ENCODE results near the gene AQP11. TPM values are rescaled to one million over a fixed set of nuclear protein-coding genes. Genes with fewer than 3 reads are reported as not detected.

AQP11 gene
- total and polyA plus RNA-seq, 10 donors, result 0.11 to 0.74 (median 0.31) TPM

DNA sequence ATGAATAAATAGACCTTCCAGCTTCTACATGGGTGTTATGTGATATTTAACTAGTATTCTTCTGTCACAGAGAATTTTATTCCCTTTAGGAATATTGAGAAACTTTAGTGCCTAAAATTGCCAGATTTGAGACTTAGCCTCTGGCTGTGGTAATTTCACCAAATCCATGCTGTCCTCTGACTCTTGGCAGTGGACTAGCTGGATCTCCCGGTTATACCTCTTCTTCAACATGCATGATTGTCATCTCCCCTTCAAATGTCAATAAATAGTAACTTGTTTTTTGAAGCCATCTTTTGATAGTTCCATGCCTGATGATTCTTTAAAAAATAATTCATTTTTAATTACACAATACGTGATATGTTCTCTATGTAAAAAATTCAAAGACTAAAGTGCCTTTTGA lies 8.4 kb downstream of the AQP11 start:
- WGBS, 5 donors, result 95 to 100% (median 97%) methylated on average over 2 of the region's 2 CpGs
- no peaks in the 10 kb centered on the region for H3K9me3 ChIP-seq
- intact Hi-C loops (cut with DNase I; ENCODE audit: low total_unique reads), result no loop called here
- no peaks in the 10 kb centered on the region for H3K4me1 ChIP-seq
- H3K36me3 ChIP-seq, result no peaks in the 10 kb centered on the region
- H3K27me3 ChIP-seq (replicated peaks in 1 of 7), result no peaks in the 10 kb centered on the region
- H3K4me3 ChIP-seq, result no peak overlapping the region
- H3K27ac ChIP-seq, result no peak overlapping the region
- no peak for DNase-seq
- TF ChIP-seq POLR2A (IDR thresholded peaks at IDR 0.05), result no peak
- TF ChIP-seq, protein P1, sequence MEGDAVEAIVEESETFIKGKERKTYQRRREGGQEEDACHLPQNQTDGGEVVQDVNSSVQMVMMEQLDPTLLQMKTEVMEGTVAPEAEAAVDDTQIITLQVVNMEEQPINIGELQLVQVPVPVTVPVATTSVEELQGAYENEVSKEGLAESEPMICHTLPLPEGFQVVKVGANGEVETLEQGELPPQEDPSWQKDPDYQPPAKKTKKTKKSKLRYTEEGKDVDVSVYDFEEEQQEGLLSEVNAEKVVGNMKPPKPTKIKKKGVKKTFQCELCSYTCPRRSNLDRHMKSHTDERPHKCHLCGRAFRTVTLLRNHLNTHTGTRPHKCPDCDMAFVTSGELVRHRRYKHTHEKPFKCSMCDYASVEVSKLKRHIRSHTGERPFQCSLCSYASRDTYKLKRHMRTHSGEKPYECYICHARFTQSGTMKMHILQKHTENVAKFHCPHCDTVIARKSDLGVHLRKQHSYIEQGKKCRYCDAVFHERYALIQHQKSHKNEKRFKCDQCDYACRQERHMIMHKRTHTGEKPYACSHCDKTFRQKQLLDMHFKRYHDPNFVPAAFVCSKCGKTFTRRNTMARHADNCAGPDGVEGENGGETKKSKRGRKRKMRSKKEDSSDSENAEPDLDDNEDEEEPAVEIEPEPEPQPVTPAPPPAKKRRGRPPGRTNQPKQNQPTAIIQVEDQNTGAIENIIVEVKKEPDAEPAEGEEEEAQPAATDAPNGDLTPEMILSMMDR (IDR thresholded peaks at IDR 0.05 in 8 of 11, conservative IDR thresholded peaks at IDR 0.05 in 3 of 11), result no peak
- TF ChIP-seq POLR2AphosphoS5 (IDR thresholded peaks at IDR 0.05), result no peak

DNA sequence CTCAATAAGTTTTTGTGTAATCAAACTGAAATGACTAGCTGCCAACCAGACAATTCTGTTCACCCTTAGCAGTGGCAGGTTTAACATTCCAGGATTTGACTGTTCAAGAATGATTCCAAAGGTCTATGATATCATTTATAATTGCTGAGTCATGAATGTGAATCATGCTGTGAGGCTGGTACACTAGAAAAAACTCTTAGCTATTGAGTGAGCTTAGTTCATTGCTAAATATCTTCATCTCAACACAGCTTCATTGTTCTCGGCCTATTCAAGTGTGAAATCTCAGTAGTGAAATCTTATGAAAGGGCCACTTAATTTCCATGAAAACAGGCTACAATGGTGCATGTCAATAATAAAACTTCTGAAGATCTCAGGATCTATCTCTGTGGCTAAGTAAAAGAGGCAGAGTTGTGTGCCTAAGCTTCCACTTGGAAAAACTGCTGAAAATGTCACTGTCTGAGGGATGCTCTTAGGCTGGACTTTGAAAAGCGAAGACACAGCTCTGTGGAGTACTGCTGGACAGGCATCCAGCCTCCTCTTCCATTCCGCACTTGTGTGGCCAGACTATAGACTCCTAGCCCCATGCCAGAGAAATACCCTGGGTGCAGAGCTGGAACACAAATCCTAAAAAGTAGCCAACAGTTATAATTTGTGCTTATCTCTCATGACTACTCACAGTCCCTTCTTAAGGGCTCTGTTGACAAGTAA lies 12.8 kb downstream of the AQP11 start:
- Histone ChIP-seq H3K4me3 (no peak overlapping the region), H3K36me3 (peaks cover 0 to 26% (median 0%) of the 10 kb centered on the region in 6 donors), H3K4me1 (no peaks in the 10 kb centered on the region), H3K27ac (no peak overlapping the region), H3K9me3 (no peaks in the 10 kb centered on the region), H3K27me3 (replicated peaks in 1 of 7) (no peaks in the 10 kb centered on the region)
- TF ChIP-seq POLR2A (IDR thresholded peaks at IDR 0.05) (no peak), POLR2AphosphoS5 (IDR thresholded peaks at IDR 0.05) (no peak)
- TF ChIP-seq, protein P1 (IDR thresholded peaks at IDR 0.05 in 8 of 11, conservative IDR thresholded peaks at IDR 0.05 in 3 of 11), result no peak
- no peak for DNase-seq
- WGBS, 5 donors, result 93 to 99% (median 98%) methylated on average over 3 of the region's 3 CpGs
- intact Hi-C loops (cut with DNase I; ENCODE audit: low total_unique reads), result no loop called here

GRCh38 chr11:77604281-77604680 lies 14.5 kb downstream of the AQP11 start:
- Histone ChIP-seq H3K4me3 (no peak overlapping the region), H3K27ac (no peak overlapping the region), H3K9me3 (no peaks in the 10 kb centered on the region), H3K4me1 (no peaks in the 10 kb centered on the region), H3K27me3 (replicated peaks in 1 of 7) (no peaks in the 10 kb centered on the region), H3K36me3 (peaks cover 0 to 43% (median 3%) of the 10 kb centered on the region in 6 donors)
- DNase-seq, result no peak
- WGBS, 5 donors, result 95 to 99% (median 98%) methylated on average over 2 of the region's 2 CpGs
- TF ChIP-seq POLR2A (IDR thresholded peaks at IDR 0.05) (no peak), POLR2AphosphoS5 (IDR thresholded peaks at IDR 0.05) (no peak)
- TF ChIP-seq, protein P1 (IDR thresholded peaks at IDR 0.05 in 8 of 11, conservative IDR thresholded peaks at IDR 0.05 in 3 of 11), result no peak
- intact Hi-C loops (cut with DNase I; ENCODE audit: low total_unique reads), result no loop called here

DNA sequence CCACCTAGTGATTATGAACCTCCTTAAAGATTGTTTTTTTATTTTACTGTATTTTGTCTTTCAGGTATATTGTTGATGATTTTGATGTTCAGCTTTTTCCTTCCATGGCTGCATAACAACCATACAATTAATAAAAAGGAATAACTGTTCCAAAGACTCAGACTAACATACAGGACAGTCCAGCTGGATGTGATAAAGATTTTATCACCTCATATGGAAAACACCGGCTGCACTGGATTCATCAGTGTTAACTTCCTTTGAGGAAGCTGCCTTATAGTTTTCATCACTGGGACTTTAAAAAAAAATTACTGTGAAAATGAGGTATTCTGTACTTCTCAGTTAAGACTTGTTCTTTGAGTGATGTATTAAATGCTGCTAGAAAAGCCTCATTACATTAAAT lies 19.5 kb downstream of the AQP11 start:
- H3K9me3 ChIP-seq, result no peaks in the 10 kb centered on the region
- no peaks in the 10 kb centered on the region for H3K27me3 ChIP-seq (replicated peaks in 1 of 7)
- H3K4me1 ChIP-seq, result no peaks in the 10 kb centered on the region
- no peak overlapping the region for H3K4me3 ChIP-seq
- intact Hi-C loops (cut with DNase I; ENCODE audit: low total_unique reads), result no loop called here
- H3K27ac ChIP-seq, result no peak overlapping the region
- H3K36me3 ChIP-seq, result peaks cover 0 to 91% (median 11%) of the 10 kb centered on the region in 6 donors
- WGBS, 5 donors, result 60 to 90% (median 74%) methylated on average over 1 of the region's 1 CpG
- DNase-seq, result no peak
- TF ChIP-seq POLR2AphosphoS5 (IDR thresholded peaks at IDR 0.05), result no peak
- TF ChIP-seq, protein P1 (IDR thresholded peaks at IDR 0.05 in 8 of 11, conservative IDR thresholded peaks at IDR 0.05 in 3 of 11), result no peak
- no peak for TF ChIP-seq POLR2A (IDR thresholded peaks at IDR 0.05)
